Caco-2 (cell line): ENCODE data around the gene PSMB8. TPM values are rescaled to one million over a fixed set of nuclear protein-coding genes. Genes with fewer than 3 reads are reported as not detected.

ENCODE experiments used
- BruUV-seq: library from RNA; stranded (reverse); fragments of 400-500 nt; replicated peaks from 2 replicates; lab custom pipeline; 2021; lab: Mats Ljungman, UMichigan
- CTCF ChIA-PET: fragments of 300-600 bp; sonication (Branson Sonifier 250); formaldehyde crosslinking; loops from one replicate; lab custom pipeline; 2022; ENCODE audit warnings: antibody characterized with exemption; lab: Charles Lee
- POLR2A ChIA-PET: fragments of 300-600 bp; sonication (Branson Sonifier 250); formaldehyde crosslinking; loops from one replicate; lab custom pipeline; 2022; ENCODE audit warnings: antibody characterized with exemption; lab: Charles Lee
- DNase-seq, 2 experiments: peaks; one replicate each; pipeline versions ENCODE4 v3.0.0 to v3.0.0-alpha.2; 2020 to 2022
- H3K27me3 ChIP-seq: replicated peaks from 2 replicates; pipeline ENCODE4 v1.6.0; 2011; ENCODE audit warnings: low read length; ENCODE audit not compliant: control insufficient read depth, insufficient read depth
- H3K36me3 ChIP-seq: 2 replicates; pipeline ENCODE4 v1.5.1; 2011; ENCODE audit warnings: low read length; ENCODE audit not compliant: control insufficient read depth, insufficient read depth
- H3K4me1 ChIP-seq: fragments of 250-450 bp; sonication (Bioruptor Pico); 2 replicates; pipeline ENCODE4 v1.5.1; 2020; ENCODE audit warnings: mild to moderate bottlenecking
- H3K4me3 ChIP-seq: 2 replicates; pipeline ENCODE4 v1.5.1; 2011; ENCODE audit warnings: low read depth, mild to moderate bottlenecking, control low read depth, low read length
- H3K9me3 ChIP-seq: fragments of 250-450 bp; sonication (Bioruptor Pico); 2 replicates; pipeline ENCODE4 v1.5.1; 2020; ENCODE audit warnings: mild to moderate bottlenecking, moderate library complexity
- H3K27ac Mint-ChIP-seq: one replicate; pipeline ENCODE4 v1.8.0; 2022; ENCODE audit warnings: mixed read lengths; ENCODE audit not compliant: unreplicated experiment
- H3K27me3 Mint-ChIP-seq: one replicate; pipeline ENCODE4 v1.8.0; 2022; ENCODE audit warnings: mixed read lengths; ENCODE audit not compliant: insufficient read depth, unreplicated experiment
- H3K36me3 Mint-ChIP-seq: one replicate; pipeline ENCODE4 v1.8.0; 2022; ENCODE audit warnings: mild to moderate bottlenecking, mixed read lengths; ENCODE audit not compliant: insufficient read depth, unreplicated experiment
- H3K4me1 Mint-ChIP-seq: one replicate; pipeline ENCODE4 v1.8.0; 2022; ENCODE audit warnings: low read depth, mixed read lengths; ENCODE audit not compliant: unreplicated experiment
- H3K4me3 Mint-ChIP-seq: one replicate; pipeline ENCODE4 v1.8.0; 2022; ENCODE audit warnings: mild to moderate bottlenecking, moderate library complexity, mixed read lengths; ENCODE audit not compliant: unreplicated experiment
- H3K9me3 Mint-ChIP-seq: one replicate; pipeline ENCODE4 v1.8.0; 2022; ENCODE audit warnings: mixed read lengths; ENCODE audit not compliant: unreplicated experiment
- CTCF ChIP-seq, 2 experiments: fragments of 200-600 bp in 1 of 2; IDR thresholded peaks; 1 replicate in 1 of 2; 2 replicates in 1 of 2; pipeline versions ENCODE4 v1.5.1 to v1.8.0; 2011 to 2022; ENCODE audit warnings: antibody characterized with exemption in 1 of 2, control low read depth in 1 of 2, inconsistent platforms in 1 of 2, low read depth in 1 of 2, low read length in 1 of 2, mild to moderate bottlenecking in 1 of 2, moderate library complexity in 1 of 2; ENCODE audit not compliant: insufficient read depth in 1 of 2, severe bottlenecking in 1 of 2, unreplicated experiment in 1 of 2
- intact Hi-C: fragments of 100-400 bp; cut with micrococcal nuclease; formaldehyde crosslinking; loops from one replicate; pipeline ENCODE4 v1.10.0; 2022; ENCODE audit not compliant: unreplicated experiment
- total RNA-seq: library from RNA; stranded (reverse); gene quantifications from 2 replicates; pipeline ENCODE4 v1.2.3, GENCODE V29; 2022

Gene PSMB8
- total RNA-seq, 1 experiment from 2014 or later = 3.7 TPM

DNA sequence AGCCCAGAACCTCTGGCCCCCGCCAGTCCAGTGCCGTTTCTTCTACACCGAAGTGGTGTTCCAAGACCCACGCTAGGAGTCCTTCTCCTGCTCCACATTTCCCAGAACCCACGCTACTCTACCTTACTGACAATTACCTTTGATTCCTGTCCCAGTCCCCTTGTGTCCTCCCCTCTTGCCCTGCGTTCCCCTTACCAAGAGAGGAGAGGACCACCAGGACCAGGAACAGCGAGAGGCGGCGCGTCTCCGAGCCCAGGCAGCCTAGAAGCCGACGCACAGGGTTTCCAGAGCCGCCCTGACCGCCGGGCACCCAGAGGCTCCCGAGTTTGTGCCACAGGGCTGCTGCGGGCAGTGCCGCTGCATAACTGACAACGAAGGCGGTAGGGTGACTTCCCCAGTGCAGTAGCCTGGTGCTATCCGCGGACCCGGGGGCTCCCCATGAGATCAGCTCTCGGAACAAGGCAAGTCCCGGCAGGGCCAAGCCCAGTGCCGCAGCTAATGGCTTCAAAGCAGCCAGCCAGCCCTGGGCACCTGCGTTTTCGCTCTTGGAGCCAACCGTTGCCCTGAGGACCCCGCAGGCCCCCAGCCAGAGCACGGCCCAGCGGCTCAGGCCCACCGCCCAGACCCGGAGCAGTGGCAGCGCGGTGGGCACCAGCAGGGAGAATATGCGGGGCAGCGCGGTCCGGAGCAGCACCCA is 9.1 kb upstream of the PSMB8 start:
- peaks cover 16% of the 10 kb centered on the region for H3K4me1 Mint-ChIP-seq
- ChIA-PET POLR2A (interaction anchor here (0.5 to 2.2 kb wide), 6 partner anchors 15 to 492 kb away, joined by 3 to 17 read pairs (median 4); partner anchors contain the start of genes HLA-DQB2 and TAP2), CTCF (interaction anchor here (0.9 to 3.6 kb wide), 8 partner anchors 8 to 119 kb away, joined by 3 to 79 read pairs (median 4); partner anchors contain the start of genes PSMB8 and TAP2)
- peak overlapping the region; percentile 46 for H3K4me3 ChIP-seq
- peaks cover 1% of the 10 kb centered on the region for H3K27me3 ChIP-seq
- intact Hi-C loops = no loop called here
- H3K36me3 Mint-ChIP-seq = peaks cover 5% of the 10 kb centered on the region
- DNase-seq = no peak
- peaks cover 29% of the 10 kb centered on the region for H3K27me3 Mint-ChIP-seq
- TF ChIP-seq CTCF (IDR thresholded peaks at IDR 0.05; ENCODE audit: insufficient read depth in 1 of 2, low read depth in 1 of 2, low read length in 1 of 2, severe bottlenecking in 1 of 2, unreplicated experiment in 1 of 2) = no peak
- no peak overlapping the region for H3K27ac Mint-ChIP-seq
- H3K9me3 Mint-ChIP-seq = no peaks in the 10 kb centered on the region
- peak overlapping the region; percentile 88 for H3K4me3 Mint-ChIP-seq
- BruUV-seq = no TSS peak
- H3K9me3 ChIP-seq = no peaks in the 10 kb centered on the region
- no peaks in the 10 kb centered on the region for H3K36me3 ChIP-seq
- peaks cover 6% of the 10 kb centered on the region; the same call in 1 of the 2 replicates for H3K4me1 ChIP-seq

GRCh38 chr6:32852018-32852843 is 8.4 kb upstream of the PSMB8 start:
- DNase-seq = no peak
- Mint-ChIP-seq H3K4me1 (peaks cover 16% of the 10 kb centered on the region), H3K27me3 (peaks cover 30% of the 10 kb centered on the region), H3K27ac (no peak overlapping the region), H3K36me3 (peaks cover 9% of the 10 kb centered on the region), H3K4me3 (peak overlapping the region; percentile 88), H3K9me3 (no peaks in the 10 kb centered on the region)
- CTCF ChIA-PET = interaction anchor here (1.2 to 3.6 kb wide), 3 partner anchors 14 to 16 kb away, joined by 5 to 79 read pairs (median 23); partner anchors contain the start of gene TAP2
- intact Hi-C loops = no loop called here
- Histone ChIP-seq H3K4me3 (no peak overlapping the region; the same call in 1 of the 2 replicates), H3K27me3 (peaks cover 1% of the 10 kb centered on the region), H3K4me1 (peaks cover 6% of the 10 kb centered on the region; the same call in 1 of the 2 replicates), H3K9me3 (no peaks in the 10 kb centered on the region), H3K36me3 (no peaks in the 10 kb centered on the region)
- POLR2A ChIA-PET = interaction anchor here (2.2 kb wide), 1 partner anchor 120 kb away, joined by 17 read pairs; no protein-coding TSS in a partner anchor
- no TSS peak for BruUV-seq
- TF ChIP-seq CTCF (IDR thresholded peaks at IDR 0.05; ENCODE audit: insufficient read depth in 1 of 2, low read depth in 1 of 2, low read length in 1 of 2, severe bottlenecking in 1 of 2, unreplicated experiment in 1 of 2) = no peak

- no peak for TF ChIP-seq CTCF (IDR thresholded peaks at IDR 0.05; ENCODE audit: insufficient read depth in 1 of 2, low read depth in 1 of 2, low read length in 1 of 2, severe bottlenecking in 1 of 2, unreplicated experiment in 1 of 2)
- Histone ChIP-seq H3K4me3 (no peak overlapping the region), H3K9me3 (no peaks in the 10 kb centered on the region), H3K27me3 (peaks cover 1% of the 10 kb centered on the region), H3K36me3 (no peaks in the 10 kb centered on the region), H3K4me1 (peaks cover 6% of the 10 kb centered on the region; the same call in 1 of the 2 replicates)
- ChIA-PET POLR2A (no interaction called here), CTCF (interaction anchor here (0.6 to 1.2 kb wide), 2 partner anchors 13 to 34 kb away, joined by 5 to 6 read pairs; partner anchors contain the start of gene TAP2)
- intact Hi-C loops = no loop called here
- Mint-ChIP-seq H3K27me3 (peaks cover 27% of the 10 kb centered on the region), H3K9me3 (no peaks in the 10 kb centered on the region), H3K4me3 (no peak overlapping the region), H3K27ac (no peak overlapping the region), H3K4me1 (peaks cover 16% of the 10 kb centered on the region), H3K36me3 (peaks cover 9% of the 10 kb centered on the region)
- BruUV-seq = no TSS peak
- DNase-seq = no peak
Observed at GRCh38 chr6:32851025-32851424, 7.2 kb upstream of the PSMB8 start.
